Amniotic stem cell (primary cell): Measurements from ENCODE around the gene ABHD16B.
"Not testable (repeated sequence)": the region's sequence is repeated elsewhere in the genome, so short reads cannot be mapped to it uniquely, and the experiment has no call there.

ENCODE experiments used
- DNase-seq: peaks from one replicate; lab custom pipeline; 2025; lab: John Stamatoyannopoulos, UW

ABHD16B gene

DNA sequence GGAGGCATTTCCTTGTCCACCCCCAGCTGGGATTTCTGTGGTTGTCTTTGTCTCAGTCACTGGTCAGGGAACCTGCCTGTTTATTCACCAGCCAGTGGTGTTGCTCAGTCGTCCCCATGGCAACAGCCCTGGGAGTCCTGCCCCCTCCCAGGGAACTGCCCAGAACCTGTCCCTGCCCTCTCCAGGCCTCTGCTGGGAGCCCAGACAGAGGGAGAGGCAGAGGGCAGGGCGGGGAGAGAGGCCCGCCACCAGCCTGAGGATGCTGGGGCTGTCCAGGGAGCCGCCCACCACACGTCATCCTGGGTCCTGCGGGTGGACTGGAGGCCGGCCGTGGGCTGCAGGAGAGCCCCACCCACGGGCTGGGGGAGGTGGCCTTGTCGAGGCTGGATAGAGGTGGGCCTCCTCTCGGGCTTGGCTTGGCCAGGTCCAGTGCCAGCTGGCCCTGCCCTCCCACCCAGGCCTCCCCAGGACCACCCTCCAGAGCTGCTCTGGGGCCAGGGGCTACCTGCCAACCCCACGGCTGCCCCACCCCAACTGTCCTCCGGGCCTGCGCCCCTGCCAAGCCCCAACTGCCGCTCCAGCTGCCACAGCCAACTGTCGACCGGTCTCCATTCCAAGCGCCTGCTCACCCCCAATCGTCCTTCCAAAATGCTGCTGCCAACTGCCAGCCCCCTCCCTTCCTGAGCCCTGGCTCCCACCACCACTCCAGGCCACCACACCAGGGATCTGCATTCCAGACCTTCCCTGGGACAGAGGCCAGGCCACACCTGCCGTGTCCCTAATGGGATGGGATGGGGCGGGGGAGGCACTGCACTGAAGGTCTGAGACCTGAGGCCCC is 26.1 kb upstream of the ABHD16B start:
- DNase-seq: peak; percentile 79

DNA sequence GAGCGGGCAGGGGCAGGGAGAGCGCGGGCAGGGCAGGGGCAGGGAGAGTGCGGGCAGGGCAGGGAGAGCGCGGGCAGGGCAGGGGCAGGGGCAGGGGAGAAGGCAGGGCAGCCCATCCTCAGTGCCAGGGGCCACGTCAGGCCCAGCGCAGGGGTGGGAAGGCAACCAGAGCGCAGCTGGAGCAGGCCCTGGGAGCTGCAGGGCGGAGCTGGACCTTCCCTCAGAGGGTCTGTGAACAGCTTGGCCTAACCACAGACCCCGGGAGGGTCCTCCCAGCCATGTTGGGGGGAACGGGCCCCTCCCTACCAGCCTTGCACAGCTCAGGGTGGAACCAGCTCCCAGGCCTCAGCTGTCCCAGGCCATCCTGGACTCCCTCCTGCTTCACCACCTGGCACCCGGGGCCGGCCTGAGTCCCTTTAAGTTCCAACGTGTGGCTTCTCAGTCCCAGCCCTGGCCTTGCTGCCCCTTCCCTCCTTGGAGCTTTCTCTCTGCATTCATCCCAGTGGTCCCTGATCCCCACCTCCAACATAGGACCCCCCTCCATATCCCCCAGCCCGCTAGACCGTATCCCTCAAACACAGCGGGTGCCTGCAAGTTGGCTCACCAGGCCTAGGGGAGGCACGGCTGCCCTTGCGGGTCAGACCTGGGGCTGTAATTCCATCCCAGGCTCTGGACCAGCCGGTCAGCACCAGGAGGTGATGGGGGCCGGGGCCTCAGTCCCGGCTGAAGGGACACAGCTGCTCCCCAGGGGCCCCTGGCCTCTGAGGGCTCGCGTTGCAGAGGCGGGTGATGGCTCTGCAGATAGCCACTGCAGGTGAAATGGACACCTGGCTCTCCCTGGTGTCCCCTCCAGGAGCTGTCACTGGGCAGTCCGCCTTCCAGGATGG is 24.6 kb upstream of the ABHD16B start:
- DNase-seq: no peak

DNA sequence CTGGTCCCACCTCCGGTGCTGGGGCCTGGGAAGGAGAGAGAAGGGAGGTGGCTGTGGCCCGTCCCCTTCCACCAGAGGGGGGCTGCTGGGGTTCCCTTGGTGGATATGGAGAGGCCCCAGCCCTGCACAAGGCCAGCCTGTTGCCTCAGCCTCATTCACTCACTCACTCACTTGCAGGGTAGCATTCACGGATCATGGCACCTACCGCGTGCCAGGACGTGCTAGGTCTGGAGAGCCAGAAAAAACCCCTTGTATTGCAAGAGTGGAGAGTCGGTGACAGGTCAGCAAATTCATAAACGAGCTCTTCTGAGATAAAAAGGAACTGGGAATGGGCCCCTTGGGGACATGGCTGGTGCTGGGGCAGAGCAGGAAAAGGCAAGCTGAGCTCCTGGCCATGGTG is 23.8 kb upstream of the ABHD16B start:
- no peak for DNase-seq

DNA sequence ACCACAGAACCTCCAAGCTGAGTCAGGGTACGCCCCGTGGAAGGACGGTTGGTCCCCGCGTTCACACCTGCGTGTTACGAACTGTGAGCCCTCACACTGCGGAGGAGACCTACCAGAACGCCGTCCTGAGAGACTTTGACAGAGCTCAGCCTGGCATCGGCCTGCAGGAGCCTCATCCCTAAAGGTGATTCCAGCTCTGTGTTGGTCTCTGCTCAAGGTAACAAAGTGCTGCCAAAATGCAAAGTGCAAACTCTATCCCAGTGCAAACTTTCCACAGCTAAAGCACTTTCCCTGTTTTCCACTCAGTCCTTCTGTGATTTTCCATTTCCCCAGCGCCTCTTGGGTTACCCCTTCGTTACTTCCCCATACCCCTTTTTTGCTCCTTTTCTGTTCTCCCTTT is 21.7 kb upstream of the ABHD16B start:
- no peak for DNase-seq

DNA sequence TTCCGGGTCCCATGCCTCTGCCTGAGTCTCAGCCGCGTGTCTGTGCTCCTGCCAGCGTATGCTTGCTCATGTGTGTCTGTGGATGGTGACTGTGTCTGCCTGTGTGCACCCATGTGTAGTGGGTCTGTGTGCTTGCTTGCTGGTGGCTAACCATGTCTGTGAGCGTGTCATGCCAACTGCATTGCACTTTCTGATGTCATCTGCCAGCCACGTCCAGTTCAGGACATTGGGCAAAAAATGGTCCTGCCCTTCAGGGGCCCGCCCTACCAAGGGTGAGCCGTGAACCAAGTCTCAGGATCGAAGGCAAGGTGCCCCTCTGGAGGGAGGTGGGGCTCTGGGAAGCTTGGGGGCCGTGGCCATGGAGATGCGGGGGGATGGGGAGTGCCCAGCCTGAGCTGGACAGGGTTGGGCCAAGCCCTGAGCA is 20.9 kb upstream of the ABHD16B start:
- no peak for DNase-seq

DNA sequence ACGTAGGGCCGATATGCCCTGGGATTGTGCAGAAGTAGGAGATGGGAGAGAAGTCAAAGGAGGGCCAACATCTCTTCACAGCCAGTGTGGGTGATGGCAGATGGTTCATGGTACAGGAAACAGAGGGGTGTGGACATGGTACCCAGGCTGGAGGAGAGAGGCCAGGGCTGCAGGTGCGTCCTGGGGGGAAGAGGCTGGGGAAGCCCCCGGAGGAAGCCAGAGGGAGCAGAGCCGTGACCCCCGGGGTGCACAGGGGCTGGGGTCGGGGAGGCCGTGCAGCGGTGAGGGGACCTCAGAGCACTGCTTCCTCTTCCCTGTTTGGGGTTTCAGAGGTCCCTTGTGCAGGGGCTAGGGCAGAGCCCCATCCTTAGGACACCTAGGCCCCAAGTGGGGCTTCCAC is 19.0 kb upstream of the ABHD16B start:
- DNase-seq: no peak

DNA sequence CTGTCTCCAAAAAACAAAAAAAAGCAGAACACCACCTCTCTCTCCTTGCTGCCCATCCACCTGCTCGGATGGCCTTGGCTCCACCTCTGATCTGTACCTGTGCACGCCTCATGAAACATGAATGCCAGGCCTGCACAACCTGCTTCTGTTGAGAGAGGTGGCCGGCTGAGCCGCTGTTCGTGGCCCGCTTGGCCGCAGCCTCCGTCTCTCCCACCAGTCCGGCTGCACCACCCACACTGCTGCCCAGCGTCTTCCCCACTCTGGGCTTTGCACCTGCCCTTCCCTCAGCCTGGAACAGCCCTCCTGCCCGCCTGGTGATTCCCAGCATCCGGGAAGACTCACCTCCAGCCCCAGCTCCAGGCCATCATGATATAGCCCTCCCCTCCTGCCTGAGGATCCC is 18.1 kb upstream of the ABHD16B start:
- no peak for DNase-seq

DNA sequence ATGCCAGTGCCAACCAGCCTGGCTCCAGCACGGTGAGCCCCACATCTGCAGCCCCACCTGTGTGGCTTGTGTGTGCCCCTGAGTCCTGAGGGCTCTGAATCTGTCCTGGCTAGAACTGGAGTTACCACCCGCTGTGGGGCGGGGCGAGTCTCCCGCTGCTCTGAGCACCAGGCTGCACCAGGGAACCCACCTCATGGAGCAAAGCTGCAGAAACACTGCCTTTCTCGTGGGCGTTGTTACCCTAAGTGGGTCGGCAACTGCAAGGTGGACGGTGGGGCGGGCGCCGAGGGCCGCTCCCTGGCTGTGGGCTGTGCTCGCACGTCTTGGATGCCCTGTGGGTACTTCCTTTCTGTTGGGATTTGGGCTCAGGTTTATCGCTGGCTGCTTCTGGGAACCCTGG is 17.5 kb upstream of the ABHD16B start:
- DNase-seq: no peak

DNA sequence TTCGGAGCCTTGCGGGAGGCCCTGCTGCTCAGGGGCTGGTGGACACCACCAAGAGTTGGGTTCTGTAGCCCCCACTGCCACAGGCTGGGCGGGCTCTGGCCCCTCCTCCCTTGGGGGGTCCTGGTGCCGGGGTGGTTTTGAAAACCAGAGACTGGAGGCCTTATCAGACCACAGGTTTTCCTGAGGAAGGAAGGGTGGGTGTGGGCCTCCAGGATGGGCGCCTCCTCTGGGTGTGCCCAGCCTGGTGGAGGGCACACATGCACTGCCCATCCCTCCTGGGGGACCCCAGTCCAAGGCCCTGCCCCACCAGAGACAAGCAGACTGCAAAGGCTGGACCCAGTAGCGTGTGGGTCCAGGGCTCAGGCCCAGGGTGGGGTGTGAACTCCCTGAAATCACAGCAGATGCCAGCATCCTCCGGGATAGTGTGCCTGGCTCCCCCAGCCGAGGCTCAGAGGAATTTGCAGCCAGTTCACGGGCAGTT is 16.7 kb upstream of the ABHD16B start:
- no peak for DNase-seq

DNA sequence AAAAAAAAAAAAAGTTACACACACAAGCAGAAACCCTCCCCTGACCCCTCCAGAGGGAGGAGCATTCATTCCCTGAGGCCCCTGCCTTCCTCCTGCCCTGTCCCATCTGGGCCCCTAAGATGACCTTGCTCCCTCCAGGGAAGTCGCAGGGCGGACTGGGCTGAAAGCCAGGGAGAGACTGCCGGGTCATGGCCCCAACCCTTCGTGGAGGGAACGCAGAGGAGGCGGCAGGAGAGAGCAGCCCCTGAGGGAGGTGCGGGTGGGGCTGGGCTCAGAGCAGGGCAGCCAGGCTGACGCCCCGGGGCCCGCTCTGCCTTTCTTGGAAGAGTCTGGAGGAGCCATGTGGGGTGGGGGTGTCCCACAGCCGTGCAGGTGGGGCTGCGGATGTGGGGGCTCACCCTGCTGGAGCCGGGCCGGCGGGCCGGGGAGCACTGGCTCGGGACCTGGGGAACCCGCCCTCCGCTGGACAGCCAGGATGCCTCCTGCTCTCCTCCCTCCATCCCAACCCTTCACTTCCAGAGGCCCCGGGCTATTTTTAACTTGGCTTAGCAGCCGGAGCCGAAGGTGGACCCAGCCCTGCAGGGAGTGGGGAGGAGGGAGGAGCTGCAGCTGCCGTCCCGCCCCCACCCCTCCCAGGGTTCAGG is 15.0 kb upstream of the ABHD16B start:
- no peak for DNase-seq

DNA sequence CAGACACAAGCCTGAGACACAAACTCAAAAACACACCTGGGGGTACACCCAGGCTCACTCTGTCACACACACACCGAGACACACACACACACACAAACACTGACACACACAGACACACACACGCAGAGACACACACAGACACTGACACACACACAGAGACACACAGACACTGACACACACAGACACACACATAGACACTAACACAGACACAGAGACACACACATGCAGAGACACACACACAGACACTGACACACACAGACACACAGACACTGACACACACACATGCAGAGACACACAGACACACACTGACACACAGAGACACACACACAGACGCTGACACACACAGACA is 14.4 kb upstream of the ABHD16B start:
- no peak for DNase-seq

DNA sequence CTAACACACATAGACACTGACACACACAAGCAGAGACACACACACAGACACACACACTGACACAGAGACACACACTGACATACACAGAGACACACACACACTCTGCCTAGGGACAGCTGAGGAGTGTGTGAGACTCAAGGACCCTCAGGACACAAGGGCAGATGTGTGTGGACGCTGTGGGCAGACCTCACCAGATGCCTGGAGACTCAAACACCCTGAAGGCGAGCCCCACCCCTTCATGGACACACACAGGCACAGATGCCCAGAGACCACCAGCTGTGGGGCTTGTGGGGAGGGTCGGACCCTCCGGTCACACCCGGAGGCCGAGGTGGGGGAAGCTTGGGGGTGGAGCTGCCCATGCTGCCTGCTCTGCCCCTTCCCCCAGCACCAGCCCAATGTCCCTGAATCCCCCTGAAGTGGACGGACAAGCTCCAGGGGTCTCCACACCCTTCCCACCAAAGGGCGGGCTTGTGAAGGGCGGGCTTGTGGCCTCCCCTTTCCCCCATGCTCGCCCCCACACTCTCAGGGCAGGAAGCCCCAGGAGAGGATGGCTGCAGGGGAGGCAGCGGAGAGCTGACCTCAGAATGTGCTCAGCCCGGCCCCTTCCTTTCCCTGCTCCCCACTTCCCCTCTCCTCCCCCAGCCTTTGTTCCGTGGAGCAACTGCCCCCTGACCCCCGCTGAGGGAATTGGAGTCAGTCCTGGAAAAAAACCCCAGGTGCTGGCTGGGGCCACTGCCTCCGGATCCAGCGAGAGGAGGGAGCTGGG is 13.9 kb upstream of the ABHD16B start:
- DNase-seq: no peak

DNA sequence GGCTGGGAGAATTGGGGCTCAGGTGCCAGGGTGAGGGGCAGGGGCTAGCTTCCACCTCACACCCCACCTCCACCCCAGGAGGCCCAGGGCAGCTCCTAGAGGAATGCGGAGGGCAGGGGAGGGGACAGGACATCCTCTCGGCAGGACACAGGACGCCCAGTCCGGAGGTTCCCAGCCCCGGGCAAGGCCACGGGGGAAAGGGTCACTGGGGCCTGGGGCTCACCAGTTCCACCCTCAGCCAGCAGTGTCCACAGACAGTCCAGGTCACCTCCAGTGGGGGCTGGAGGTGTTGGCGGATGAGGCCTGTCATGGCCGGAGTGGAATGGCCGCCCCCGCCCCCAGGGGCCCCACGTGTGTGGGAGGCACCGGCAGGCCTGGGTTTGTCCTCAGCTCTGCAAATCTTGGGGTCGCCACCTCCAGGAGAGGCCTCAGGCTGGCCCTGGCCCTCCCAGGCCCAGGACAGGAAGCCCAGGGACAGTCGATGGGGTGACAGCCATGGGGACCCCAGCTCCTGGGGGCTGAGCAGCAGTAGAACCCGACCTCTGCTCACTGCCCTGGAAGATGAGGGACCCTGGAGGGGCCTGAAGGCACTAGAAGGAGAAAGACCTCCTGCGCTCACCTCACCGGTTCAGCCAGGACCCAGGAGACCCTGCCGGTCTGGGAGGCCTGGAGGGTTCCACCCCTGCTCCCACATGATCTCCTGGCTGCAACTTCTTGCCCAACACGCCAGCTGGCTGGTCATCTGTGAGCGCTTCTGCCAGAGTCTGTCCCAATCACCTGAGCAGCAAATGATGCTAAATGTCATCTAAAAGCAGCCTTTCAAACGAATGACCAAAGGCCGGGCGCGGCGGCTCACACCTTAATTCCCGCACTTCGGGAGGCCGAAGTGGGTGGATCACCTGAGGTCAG is 13.0 kb upstream of the ABHD16B start:
- DNase-seq: no peak

DNA sequence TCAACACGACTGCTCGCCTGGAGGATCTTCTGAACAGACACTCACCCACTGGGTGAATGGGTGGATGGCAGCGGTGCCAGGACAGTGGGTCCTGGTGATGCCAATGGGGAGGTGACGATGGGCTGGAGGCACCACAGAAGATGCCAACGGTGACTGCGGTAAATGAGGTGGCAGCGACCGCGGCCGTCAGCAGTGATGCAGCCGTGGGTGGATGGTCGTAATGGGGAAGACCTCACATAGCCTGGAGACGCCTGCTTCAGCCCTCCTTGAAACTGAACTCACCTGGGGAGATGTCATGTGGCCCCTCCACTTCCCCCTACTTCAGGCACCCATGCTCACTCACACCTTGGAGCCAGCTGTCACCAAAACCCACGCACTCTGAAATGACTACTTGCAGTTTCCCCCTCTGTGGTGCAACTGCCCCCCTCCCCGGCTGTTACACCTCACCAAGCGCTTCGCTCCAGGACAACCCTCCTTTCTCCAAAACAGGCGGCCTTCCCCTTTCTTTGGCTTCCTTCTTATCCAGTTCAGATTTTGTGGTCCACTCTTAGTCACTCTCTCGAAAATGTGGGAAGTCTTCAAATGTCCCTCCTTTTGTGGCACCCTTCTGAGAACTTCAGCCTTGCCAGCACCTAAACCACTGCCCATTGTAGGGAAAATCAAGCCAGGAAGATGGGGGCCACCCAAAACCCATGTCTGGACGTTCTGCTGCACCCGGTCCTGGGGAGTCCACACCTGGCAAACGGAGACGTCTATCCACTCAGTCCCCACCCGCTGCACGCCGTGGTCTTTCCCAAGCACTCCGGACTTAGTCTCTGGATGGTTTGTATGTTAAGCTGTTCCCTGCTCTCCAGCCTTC is 10.4 kb upstream of the ABHD16B start:
- no peak for DNase-seq

DNA sequence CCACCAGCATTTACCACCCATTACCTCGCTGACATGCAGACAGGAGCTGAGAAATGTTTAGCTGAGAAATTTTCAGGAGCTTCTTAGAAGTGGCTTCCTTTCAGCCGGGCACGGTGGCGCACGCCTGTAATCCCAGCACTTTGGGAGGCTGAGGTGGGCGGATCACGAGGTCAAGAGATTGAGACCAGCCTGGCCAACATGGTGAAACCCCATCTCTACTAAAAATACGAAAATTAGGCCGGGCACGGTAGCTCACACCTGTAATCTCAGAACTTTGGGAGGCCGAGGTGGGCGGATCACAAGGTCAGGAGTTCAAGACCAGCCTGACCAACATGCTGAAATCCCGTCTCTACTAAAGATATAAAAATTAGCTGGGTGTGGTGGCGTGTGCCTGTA is 9.8 kb upstream of the ABHD16B start:
- not testable (repeated sequence) for DNase-seq

DNA sequence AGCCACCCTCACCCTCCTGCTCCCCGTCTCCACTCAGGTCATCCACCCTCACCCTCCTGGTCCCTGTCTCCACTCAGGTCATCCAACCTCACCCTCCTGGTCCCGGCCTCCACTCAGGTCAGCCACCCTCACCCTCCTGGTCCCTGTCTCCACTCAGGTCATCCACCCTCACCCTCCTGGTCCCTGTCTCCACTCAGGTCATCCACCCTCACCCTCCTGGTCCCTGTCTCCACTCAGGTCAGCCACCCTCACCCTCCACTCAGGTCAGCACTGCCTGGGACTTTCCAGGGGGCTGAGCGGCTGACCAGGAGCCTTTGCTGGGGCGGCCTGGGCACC is 7.6 kb upstream of the ABHD16B start:
- DNase-seq: not testable (repeated sequence)

DNA sequence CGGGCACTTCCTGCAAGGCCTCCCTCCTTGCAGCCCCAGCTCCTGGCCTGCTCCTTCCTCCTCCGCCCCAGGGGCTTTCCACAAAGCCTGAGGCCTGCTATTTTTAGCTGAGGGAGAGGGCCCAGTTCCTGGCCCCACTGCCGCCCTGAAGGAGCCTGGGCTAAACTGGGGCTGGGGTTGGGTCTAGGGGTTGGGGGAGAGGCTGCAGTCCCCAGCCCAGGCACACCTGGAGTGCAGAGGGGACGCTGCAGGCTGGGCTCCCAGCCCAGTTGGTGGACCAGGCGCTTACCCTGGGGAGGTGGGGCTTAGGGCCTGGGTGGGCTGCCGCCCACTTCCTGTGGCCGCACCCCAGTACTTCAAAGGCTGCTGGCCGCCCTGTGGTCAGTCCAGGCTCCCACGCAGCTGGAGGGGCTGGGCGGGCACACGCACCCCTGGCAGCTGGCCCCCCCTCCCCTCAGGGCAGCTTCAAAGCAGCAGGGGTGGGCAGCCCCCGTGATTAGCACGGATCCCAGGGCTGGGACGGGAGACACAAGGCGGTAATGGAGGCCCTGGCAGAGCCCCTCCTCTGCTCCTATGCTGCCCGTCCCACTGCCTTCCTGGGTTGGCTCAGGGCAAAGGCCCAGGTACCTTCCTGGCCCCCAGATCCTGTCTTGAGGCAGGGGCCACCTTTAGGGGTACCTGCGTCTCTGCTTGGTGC is 7.1 kb upstream of the ABHD16B start:
- DNase-seq: no peak

DNA sequence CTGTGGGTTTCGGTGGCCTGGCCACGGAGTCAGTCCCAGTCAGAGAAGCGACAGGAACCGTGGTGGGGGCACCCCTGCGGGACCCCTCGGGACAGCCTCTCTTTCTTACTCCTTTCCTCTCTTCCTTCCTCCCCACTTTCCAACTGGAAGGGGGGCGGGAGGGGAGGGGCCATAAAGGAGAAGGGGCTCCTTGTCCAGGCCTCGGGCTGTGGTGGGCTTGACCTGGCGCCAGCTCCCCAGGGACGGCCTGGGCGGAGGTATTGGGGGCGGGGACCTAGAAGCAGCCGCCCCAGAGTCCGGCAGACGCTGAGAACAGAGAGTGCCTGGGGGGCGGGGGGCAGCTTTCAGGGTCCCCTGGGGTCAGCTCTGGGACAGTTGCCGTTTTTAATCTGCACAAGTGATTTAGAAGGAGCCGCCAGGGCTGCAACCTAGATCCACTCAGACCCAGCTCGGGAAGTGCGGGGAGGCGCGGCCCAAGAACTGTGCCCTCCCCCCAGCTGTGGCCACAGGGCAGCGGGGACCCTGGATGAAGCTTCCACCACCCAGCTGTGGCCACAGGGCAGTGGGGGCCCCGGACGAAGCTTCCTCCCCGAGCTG is 6.4 kb upstream of the ABHD16B start:
- no peak for DNase-seq
